ENCODE data around the gene ZNF836. TPM values are rescaled to one million over a fixed set of nuclear protein-coding genes. Genes with fewer than 3 reads are reported as not detected.

The ZNF836 gene
- total and polyA plus RNA-seq, 9 of the 15 experiments (the other 6 are each of a cell fraction or from before 2014, with no cell fraction given): 0.24 to 0.69 (median 0.64) TPM; not detected in 2

GRCh38 chr19:52138278-52138982 lies 33.0 kb downstream of the ZNF836 start (continued):
- TF ChIP-seq, protein P1, sequence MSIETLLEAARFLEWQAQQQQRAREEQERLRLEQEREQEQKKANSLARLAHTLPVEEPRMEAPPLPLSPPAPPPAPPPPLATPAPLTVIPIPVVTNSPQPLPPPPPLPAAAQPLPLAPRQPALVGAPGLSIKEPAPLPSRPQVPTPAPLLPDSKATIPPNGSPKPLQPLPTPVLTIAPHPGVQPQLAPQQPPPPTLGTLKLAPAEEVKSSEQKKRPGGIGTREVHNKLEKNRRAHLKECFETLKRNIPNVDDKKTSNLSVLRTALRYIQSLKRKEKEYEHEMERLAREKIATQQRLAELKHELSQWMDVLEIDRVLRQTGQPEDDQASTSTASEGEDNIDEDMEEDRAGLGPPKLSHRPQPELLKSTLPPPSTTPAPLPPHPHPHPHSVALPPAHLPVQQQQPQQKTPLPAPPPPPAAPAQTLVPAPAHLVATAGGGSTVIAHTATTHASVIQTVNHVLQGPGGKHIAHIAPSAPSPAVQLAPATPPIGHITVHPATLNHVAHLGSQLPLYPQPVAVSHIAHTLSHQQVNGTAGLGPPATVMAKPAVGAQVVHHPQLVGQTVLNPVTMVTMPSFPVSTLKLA (conservative IDR thresholded peaks at IDR 0.05): peak; percentile 94 to 95
- no peak for TF ChIP-seq ZBTB2 (IDR thresholded peaks at IDR 0.05)
- TF ChIP-seq XRCC3 (IDR thresholded peaks at IDR 0.05): no peak
- TF ChIP-seq ZBTB7A (IDR thresholded peaks at IDR 0.05; ENCODE audit: borderline replicate concordance, control insufficient read depth, low read depth, low read length): peak; percentile 23; the same call in 1 of the 2 replicates
- TF ChIP-seq ZNF830 (CRISPR knock-in tag; IDR thresholded peaks at IDR 0.05): no peak
- no peak for TF ChIP-seq PHTF2 (CRISPR knock-in tag; IDR thresholded peaks at IDR 0.05)
- no peak for TF ChIP-seq ZNF449 (CRISPR knock-in tag; IDR thresholded peaks at IDR 0.05)
- no peak for TF ChIP-seq ETS1 (conservative IDR thresholded peaks at IDR 0.05; ENCODE audit: control insufficient read depth, low read depth, low read length)
- TF ChIP-seq HDAC6 (IDR thresholded peaks at IDR 0.05; ENCODE audit: low read depth, low read length): no peak
- TF ChIP-seq HDAC2 (IDR thresholded peaks at IDR 0.05): 0 out of 2 replicates have a peak, but pooled peaks have one; percentile 33
- TF ChIP-seq, protein P2, sequence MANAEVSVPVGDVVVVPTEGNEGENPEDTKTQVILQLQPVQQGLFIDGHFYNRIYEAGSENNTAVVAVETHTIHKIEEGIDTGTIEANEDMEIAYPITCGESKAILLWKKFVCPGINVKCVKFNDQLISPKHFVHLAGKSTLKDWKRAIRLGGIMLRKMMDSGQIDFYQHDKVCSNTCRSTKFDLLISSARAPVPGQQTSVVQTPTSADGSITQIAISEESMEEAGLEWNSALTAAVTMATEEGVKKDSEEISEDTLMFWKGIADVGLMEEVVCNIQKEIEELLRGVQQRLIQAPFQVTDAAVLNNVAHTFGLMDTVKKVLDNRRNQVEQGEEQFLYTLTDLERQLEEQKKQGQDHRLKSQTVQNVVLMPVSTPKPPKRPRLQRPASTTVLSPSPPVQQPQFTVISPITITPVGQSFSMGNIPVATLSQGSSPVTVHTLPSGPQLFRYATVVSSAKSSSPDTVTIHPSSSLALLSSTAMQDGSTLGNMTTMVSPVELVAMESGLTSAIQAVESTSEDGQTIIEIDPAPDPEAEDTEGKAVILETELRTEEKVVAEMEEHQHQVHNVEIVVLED (CRISPR knock-in tag; IDR thresholded peaks at IDR 0.05): no peak
- TF ChIP-seq ZNF134 (CRISPR knock-in tag; conservative IDR thresholded peaks at IDR 0.05): no peak
- no peak for TF ChIP-seq ZNF324 (CRISPR knock-in tag; IDR thresholded peaks at IDR 0.05)
- TF ChIP-seq NFXL1 (CRISPR knock-in tag; IDR thresholded peaks at IDR 0.05): no peak
- TF ChIP-seq EHMT2 (IDR thresholded peaks at IDR 0.05): no peak
- no peak for TF ChIP-seq BDP1 (IDR thresholded peaks at IDR 0.05; ENCODE audit: insufficient read depth, insufficient read length)
- TF ChIP-seq ZNF3 (CRISPR knock-in tag; IDR thresholded peaks at IDR 0.05): no peak
- peak; percentile 18; the same call in 1 of the 2 replicates for TF ChIP-seq MIER1 (IDR thresholded peaks at IDR 0.05; ENCODE audit: low read depth)
- TF ChIP-seq IRF2 (CRISPR knock-in tag; IDR thresholded peaks at IDR 0.05): no peak
- no peak for TF ChIP-seq MYBL2 (IDR thresholded peaks at IDR 0.05; ENCODE audit: low read depth)
- no peak for TF ChIP-seq MYBL2 (CRISPR knock-in tag; IDR thresholded peaks at IDR 0.05; ENCODE audit: borderline replicate concordance)
- no peak for TF ChIP-seq NFIX (CRISPR knock-in tag; IDR thresholded peaks at IDR 0.05; ENCODE audit: low read depth)
- no peak for TF ChIP-seq THRAP3 (IDR thresholded peaks at IDR 0.05; ENCODE audit: borderline replicate concordance)

All from K562 (cell line).